GM10847 (cell line): ENCODE results near the gene MIGA1.

Experiments
- POLR2A ChIP-seq: IDR thresholded peaks from 2 replicates; pipeline ENCODE4 v1.6.1; 2011; ENCODE audit not compliant: insufficient read length; ENCODE audit errors: extremely low read depth

The MIGA1 gene

GRCh38 chr1:77831976-77832711 is 52.7 kb downstream of the MIGA1 start:
- TF ChIP-seq POLR2A = no peak

GRCh38 chr1:77832901-77833300 is 53.5 kb downstream of the MIGA1 start:
- no peak for TF ChIP-seq POLR2A

- no peak for TF ChIP-seq POLR2A
These were observed 54.2 kb downstream of the MIGA1 start for GRCh38 chr1:77833521-77834100.

GRCh38 chr1:77834771-77835334 is 55.4 kb downstream of the MIGA1 start:
- no peak for TF ChIP-seq POLR2A

GRCh38 chr1:77841574-77841973 is 62.1 kb downstream of the MIGA1 start:
- no peak for TF ChIP-seq POLR2A

GRCh38 chr1:77845951-77846350 is 66.5 kb downstream of the MIGA1 start:
- no peak for TF ChIP-seq POLR2A

- no peak for TF ChIP-seq POLR2A
These were observed 67.5 kb downstream of the MIGA1 start for GRCh38 chr1:77846966-77847365.

GRCh38 chr1:77847621-77848080 is 68.2 kb downstream of the MIGA1 start:
- TF ChIP-seq POLR2A = no peak

- TF ChIP-seq POLR2A = no peak
These were observed 70.6 kb downstream of the MIGA1 start for GRCh38 chr1:77850082-77850481.

GRCh38 chr1:77857552-77857951 is 78.1 kb downstream of the MIGA1 start:
- TF ChIP-seq POLR2A = no peak

- TF ChIP-seq POLR2A = no peak
These were observed 79.3 kb downstream of the MIGA1 start for GRCh38 chr1:77858725-77859124.

GRCh38 chr1:77859248-77859647 is 79.8 kb downstream of the MIGA1 start:
- TF ChIP-seq POLR2A = no peak

- TF ChIP-seq POLR2A = no peak
These were observed 86.8 kb downstream of the MIGA1 start for GRCh38 chr1:77866296-77866695.

- no peak for TF ChIP-seq POLR2A
These were observed 93.2 kb downstream of the MIGA1 start for GRCh38 chr1:77872645-77873044.

- no peak for TF ChIP-seq POLR2A
These were observed 94.0 kb downstream of the MIGA1 start for GRCh38 chr1:77873461-77873860.

- TF ChIP-seq POLR2A = no peak
These were observed 95.5 kb downstream of the MIGA1 start for GRCh38 chr1:77874804-77875445.
